ENCODE results near the gene IGSF9B.

DNA sequence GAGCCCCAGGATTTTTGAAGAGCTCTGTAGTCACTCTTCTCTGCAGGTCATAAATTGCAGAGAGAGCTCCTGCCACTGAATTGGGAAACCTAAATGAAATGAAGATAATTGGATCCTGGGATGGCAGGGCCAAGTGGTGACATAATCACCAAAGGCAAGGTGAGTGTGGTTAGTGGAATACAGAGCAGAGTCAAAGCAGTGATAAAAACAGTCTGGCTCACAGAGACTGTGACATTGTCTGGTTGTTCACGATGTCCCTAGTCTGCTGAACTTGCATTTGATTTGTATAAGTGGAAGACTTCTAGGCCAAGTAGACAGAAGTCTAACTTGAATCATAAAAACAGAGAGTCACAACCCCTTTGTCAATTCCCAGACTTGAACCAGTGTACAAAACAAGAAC is 84.6 kb downstream of the IGSF9B start:
- TF ChIP-seq TAF1 (IDR thresholded peaks at IDR 0.05; ENCODE audit: borderline replicate concordance, low read depth, low read length) (no peak), POLR2A (IDR thresholded peaks at IDR 0.05; ENCODE audit: low read depth, low read length) (no peak), POLR2AphosphoS5 (IDR thresholded peaks at IDR 0.05; ENCODE audit: low read depth, low read length) (no peak)
